K562 (cell line): ENCODE data around the gene SPOCD1. TPM values are rescaled to one million over a fixed set of nuclear protein-coding genes. Genes with fewer than 3 reads are reported as not detected.

Experiments used
- ARID3B ChIP-seq: fragments of 250-450 bp; sonication (Bioruptor Pico); IDR thresholded peaks from 2 replicates; pipeline ENCODE4 v1.4.0; 2020; ENCODE audit warnings: borderline replicate concordance
- ASH1L ChIP-seq: fragments of 450-650 bp; IDR thresholded peaks from 2 replicates; pipeline ENCODE4 v1.6.1; 2018; ENCODE audit warnings: borderline replicate concordance, mild to moderate bottlenecking, low read depth; ENCODE audit not compliant: partially characterized antibody
- ATF3 ChIP-seq, 2 experiments: fragments of 450-650 bp in 1 of 2; sonication (generic) in 1 of 2; formaldehyde crosslinking in 1 of 2; IDR thresholded peaks in 1 of 2; conservative IDR thresholded peaks in 1 of 2; 2 replicates each; pipeline versions ENCODE4 v1.6.1 to v1.8.1; 2016 to 2023; ENCODE audit warnings: mild to moderate bottlenecking in 2 of 2, moderate library complexity in 2 of 2, inconsistent platforms in 1 of 2, missing genetic modification reagents in 1 of 2
- ATF6 ChIP-seq: sonication (generic); formaldehyde crosslinking; IDR thresholded peaks from 2 replicates; pipeline ENCODE4 v1.4.0; 2020; ENCODE audit warnings: mild to moderate bottlenecking, missing genetic modification reagents
- CBFA2T3 ChIP-seq: fragments of 450-650 bp; IDR thresholded peaks from 2 replicates; pipeline ENCODE4 v1.6.1; 2017
- CHCHD3 ChIP-seq: fragments of 250-450 bp; sonication (Bioruptor Pico); IDR thresholded peaks from 2 replicates; pipeline ENCODE4 v2.1.2; 2022; ENCODE audit warnings: mild to moderate bottlenecking
- E2F4 ChIP-seq: sonication (generic); formaldehyde crosslinking; IDR thresholded peaks from 2 replicates; pipeline ENCODE4 v1.8.0; 2022; ENCODE audit warnings: mild to moderate bottlenecking, low read depth, missing genetic modification reagents
- ESRRB ChIP-seq: fragments of 250-450 bp; sonication (Bioruptor Pico); IDR thresholded peaks from 2 replicates; pipeline ENCODE4 v1.5.0; 2020; ENCODE audit warnings: mild to moderate bottlenecking, moderate library complexity, borderline replicate concordance
- FUS ChIP-seq: fragments of 200-400 bp; formaldehyde crosslinking; optimal IDR thresholded peaks from 2 replicates; pipeline ENCODE3; 2017; ENCODE audit warnings: low read depth, low read length
- MAFF ChIP-seq: IDR thresholded peaks from 2 replicates; pipeline ENCODE4 v1.6.1; 2012; ENCODE audit warnings: low read length, improper control_type of control experiment
- MBD2 ChIP-seq: sonication (generic); IDR thresholded peaks from 2 replicates; pipeline ENCODE4 v1.6.1; 2016; ENCODE audit warnings: low read depth, borderline replicate concordance
- MTF1 ChIP-seq: fragments of 250-450 bp; sonication (Bioruptor Pico); IDR thresholded peaks from 2 replicates; pipeline ENCODE4 v1.9.0; 2021; ENCODE audit warnings: moderate library complexity, mild to moderate bottlenecking, inconsistent platforms, borderline replicate concordance
- NR1H2 ChIP-seq: sonication (generic); formaldehyde crosslinking; IDR thresholded peaks from 2 replicates; pipeline ENCODE4 v1.4.0; 2020; ENCODE audit warnings: mild to moderate bottlenecking, missing genetic modification reagents
- RBFOX2 ChIP-seq: fragments of 200-400 bp; formaldehyde crosslinking; IDR thresholded peaks from 2 replicates; pipeline ENCODE4 v1.6.1; 2017; ENCODE audit warnings: low read depth, mild to moderate bottlenecking, low read length, moderate library complexity
- SNIP1 ChIP-seq: fragments of 450-650 bp; IDR thresholded peaks from 2 replicates; pipeline ENCODE4 v1.7.1; 2017; ENCODE audit warnings: low read depth, mild to moderate bottlenecking
- ZBTB26 ChIP-seq: fragments of 450-650 bp; formaldehyde crosslinking; IDR thresholded peaks from 2 replicates; pipeline ENCODE4 v1.4.0; 2022; ENCODE audit warnings: missing genetic modification characterization
- ZC3H8 ChIP-seq: fragments of 450-650 bp; IDR thresholded peaks from 2 replicates; pipeline ENCODE4 v1.6.1; 2017
- ZNF212 ChIP-seq: fragments of 450-650 bp; formaldehyde crosslinking; IDR thresholded peaks from 2 replicates; pipeline ENCODE4 v1.4.0; 2020; ENCODE audit warnings: mild to moderate bottlenecking
- ZNF280B ChIP-seq: fragments of 250-450 bp; sonication (Bioruptor Pico); IDR thresholded peaks from 2 replicates; pipeline ENCODE4 v1.5.1; 2021; ENCODE audit warnings: mild to moderate bottlenecking
- ZNF830 ChIP-seq: fragments of 250-450 bp; sonication (Bioruptor Pico); IDR thresholded peaks from 2 replicates; pipeline ENCODE4 v1.5.0; 2021; ENCODE audit warnings: mild to moderate bottlenecking
- polyA plus RNA-seq, 8 experiments: library from polyadenylated mRNA; depleted of rRNA in 4 of 8; stranded (reverse) in 5 of 8; unstranded in 3 of 8; fragments of >200 nt; fragmentation: Nextera tagmentation in 2 of 8; fragmentation: Illumina TruSeq in 1 of 8; extraction: Ambion mirVana in 2 of 8; extraction: Trizol in 1 of 8; gene quantifications; 2 replicates each; pipeline versions ENCODE4 v1.2.1 to v1.2.3, GENCODE V29; 2011 to 2014; ENCODE audit warnings: inconsistent platforms in 1 of 8, missing spikeins in 1 of 8
- total RNA-seq, 7 experiments: library from RNA; depleted of rRNA in 6 of 7; stranded (reverse); fragments of >200 nt in 6 of 7; fragmentation: Illumina TruSeq in 2 of 7; extraction: Trizol in 2 of 7; gene quantifications; 2 replicates each; pipeline versions ENCODE4 v1.2.1 to v1.2.3, GENCODE V29; 2011 to 2021; ENCODE audit warnings: low replicate concordance in 1 of 7

The SPOCD1 gene
- total and polyA plus RNA-seq, 9 of the 15 experiments (the other 6 are each of a cell fraction or from before 2014, with no cell fraction given), result 0.03 to 0.71 (median 0.26) TPM; not detected in 1

GRCh38 chr1:31789259-31790065 lies 26.4 kb downstream of the SPOCD1 start (continued):
- TF ChIP-seq ASH1L (no peak), ZC3H8 (no peak), ARID3B (no peak), CHCHD3 (CRISPR knock-in tag) (no peak), ZNF830 (CRISPR knock-in tag) (no peak), RBFOX2 (no peak), ZBTB26 (CRISPR knock-in tag) (no peak), MTF1 (CRISPR knock-in tag) (no peak), ZNF280B (CRISPR knock-in tag) (no peak), ATF6 (CRISPR knock-in tag) (peak; percentile 51; the same call in 1 of the 2 replicates), MBD2 (no peak), NR1H2 (CRISPR knock-in tag) (no peak), CBFA2T3 (no peak), ATF3 (IDR thresholded peaks at IDR 0.05) (no peak), ATF3 (CRISPR knock-in tag; conservative IDR thresholded peaks at IDR 0.05) (no peak), ZNF212 (no peak), MAFF (no peak), FUS (no peak), SNIP1 (no peak), ESRRB (CRISPR knock-in tag) (no peak), E2F4 (no peak)
